ENCODE data around the gene FARS2.

FARS2 gene

GRCh38 chr6:5674141-5674540, 412.8 kb downstream of the FARS2 start:
- H3K4me3 ChIP-seq (ENCODE audit: low read depth, low read length), result no peak overlapping the region
- no peak for TF ChIP-seq CTCF (IDR thresholded peaks at IDR 0.05; ENCODE audit: low read depth, low read length, missing control alignments)
- DNase-seq (ENCODE audit: low read depth), result no peak

- no peak overlapping the region for H3K4me3 ChIP-seq (ENCODE audit: low read depth, low read length)
- DNase-seq (ENCODE audit: low read depth), result no peak
- no peak for TF ChIP-seq CTCF (IDR thresholded peaks at IDR 0.05; ENCODE audit: low read depth, low read length, missing control alignments)
Measured at GRCh38 chr6:5674721-5675120, 413.4 kb downstream of the FARS2 start.

GRCh38 chr6:5676701-5677100, 415.4 kb downstream of the FARS2 start:
- no peak overlapping the region for H3K4me3 ChIP-seq (ENCODE audit: low read depth, low read length)
- no peak for DNase-seq (ENCODE audit: low read depth)
- no peak for TF ChIP-seq CTCF (IDR thresholded peaks at IDR 0.05; ENCODE audit: low read depth, low read length, missing control alignments)

GRCh38 chr6:5677219-5678000, 416.1 kb downstream of the FARS2 start:
- no peak for TF ChIP-seq CTCF (IDR thresholded peaks at IDR 0.05; ENCODE audit: low read depth, low read length, missing control alignments)
- no peak overlapping the region for H3K4me3 ChIP-seq (ENCODE audit: low read depth, low read length)
- DNase-seq (ENCODE audit: low read depth), result no peak

- DNase-seq (ENCODE audit: low read depth), result no peak
- H3K4me3 ChIP-seq (ENCODE audit: low read depth, low read length), result no peak overlapping the region
- no peak for TF ChIP-seq CTCF (IDR thresholded peaks at IDR 0.05; ENCODE audit: low read depth, low read length, missing control alignments)
Measured at GRCh38 chr6:5679270-5679669, 418.0 kb downstream of the FARS2 start.

- DNase-seq (ENCODE audit: low read depth), result no peak
- no peak for TF ChIP-seq CTCF (IDR thresholded peaks at IDR 0.05; ENCODE audit: low read depth, low read length, missing control alignments)
- no peak overlapping the region for H3K4me3 ChIP-seq (ENCODE audit: low read depth, low read length)
Measured at GRCh38 chr6:5679691-5680090, 418.4 kb downstream of the FARS2 start.

GRCh38 chr6:5680095-5680494, 418.8 kb downstream of the FARS2 start:
- TF ChIP-seq CTCF (IDR thresholded peaks at IDR 0.05; ENCODE audit: low read depth, low read length, missing control alignments), result no peak
- no peak overlapping the region for H3K4me3 ChIP-seq (ENCODE audit: low read depth, low read length)
- DNase-seq (ENCODE audit: low read depth), result no peak

Measured in GM12864 (cell line).